GM18867 (cell line): Measurements from ENCODE around the gene FURIN.
"Not testable (repeated sequence)": the region's sequence is repeated elsewhere in the genome, so short reads cannot be mapped to it uniquely, and the experiment has no call there.

Source experiments
- ATAC-seq: cut with Tn5 transposase; IDR thresholded peaks from one replicate; pipeline ENCODE4 v1.9.1; 2021; ENCODE audit warnings: mild to moderate bottlenecking, moderate library complexity; ENCODE audit not compliant: unreplicated experiment

FURIN gene

DNA sequence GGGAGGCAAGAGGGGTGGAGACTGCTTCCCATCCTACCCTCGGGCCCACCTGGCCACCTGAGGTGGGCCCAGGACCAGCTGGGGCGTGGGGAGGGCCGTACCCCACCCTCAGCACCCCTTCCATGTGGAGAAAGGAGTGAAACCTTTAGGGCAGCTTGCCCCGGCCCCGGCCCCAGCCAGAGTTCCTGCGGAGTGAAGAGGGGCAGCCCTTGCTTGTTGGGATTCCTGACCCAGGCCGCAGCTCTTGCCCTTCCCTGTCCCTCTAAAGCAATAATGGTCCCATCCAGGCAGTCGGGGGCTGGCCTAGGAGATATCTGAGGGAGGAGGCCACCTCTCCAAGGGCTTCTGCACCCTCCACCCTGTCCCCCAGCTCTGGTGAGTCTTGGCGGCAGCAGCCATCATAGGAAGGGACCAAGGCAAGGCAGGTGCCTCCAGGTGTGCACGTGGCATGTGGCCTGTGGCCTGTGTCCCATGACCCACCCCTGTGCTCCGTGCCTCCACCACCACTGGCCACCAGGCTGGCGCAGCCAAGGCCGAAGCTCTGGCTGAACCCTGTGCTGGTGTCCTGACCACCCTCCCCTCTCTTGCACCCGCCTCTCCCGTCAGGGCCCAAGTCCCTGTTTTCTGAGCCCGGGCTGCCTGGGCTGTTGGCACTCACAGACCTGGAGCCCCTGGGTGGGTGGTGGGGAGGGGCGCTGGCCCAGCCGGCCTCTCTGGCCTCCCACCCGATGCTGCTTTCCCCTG is 13.8 kb downstream of the FURIN start:
- ATAC-seq, result no peak

DNA sequence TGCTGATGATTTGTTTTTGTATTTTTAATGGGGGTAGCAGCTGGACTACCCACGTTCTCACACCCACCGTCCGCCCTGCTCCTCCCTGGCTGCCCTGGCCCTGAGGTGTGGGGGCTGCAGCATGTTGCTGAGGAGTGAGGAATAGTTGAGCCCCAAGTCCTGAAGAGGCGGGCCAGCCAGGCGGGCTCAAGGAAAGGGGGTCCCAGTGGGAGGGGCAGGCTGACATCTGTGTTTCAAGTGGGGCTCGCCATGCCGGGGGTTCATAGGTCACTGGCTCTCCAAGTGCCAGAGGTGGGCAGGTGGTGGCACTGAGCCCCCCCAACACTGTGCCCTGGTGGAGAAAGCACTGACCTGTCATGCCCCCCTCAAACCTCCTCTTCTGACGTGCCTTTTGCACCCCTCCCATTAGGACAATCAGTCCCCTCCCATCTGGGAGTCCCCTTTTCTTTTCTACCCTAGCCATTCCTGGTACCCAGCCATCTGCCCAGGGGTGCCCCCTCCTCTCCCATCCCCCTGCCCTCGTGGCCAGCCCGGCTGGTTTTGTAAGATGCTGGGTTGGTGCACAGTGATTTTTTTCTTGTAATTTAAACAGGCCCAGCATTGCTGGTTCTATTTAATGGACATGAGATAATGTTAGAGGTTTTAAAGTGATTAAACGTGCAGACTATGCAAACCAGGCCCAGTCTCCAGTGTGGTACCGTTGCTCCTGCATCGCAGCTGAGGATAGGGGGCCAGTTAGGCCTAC is 14.6 kb downstream of the FURIN start:
- no peak for ATAC-seq

DNA sequence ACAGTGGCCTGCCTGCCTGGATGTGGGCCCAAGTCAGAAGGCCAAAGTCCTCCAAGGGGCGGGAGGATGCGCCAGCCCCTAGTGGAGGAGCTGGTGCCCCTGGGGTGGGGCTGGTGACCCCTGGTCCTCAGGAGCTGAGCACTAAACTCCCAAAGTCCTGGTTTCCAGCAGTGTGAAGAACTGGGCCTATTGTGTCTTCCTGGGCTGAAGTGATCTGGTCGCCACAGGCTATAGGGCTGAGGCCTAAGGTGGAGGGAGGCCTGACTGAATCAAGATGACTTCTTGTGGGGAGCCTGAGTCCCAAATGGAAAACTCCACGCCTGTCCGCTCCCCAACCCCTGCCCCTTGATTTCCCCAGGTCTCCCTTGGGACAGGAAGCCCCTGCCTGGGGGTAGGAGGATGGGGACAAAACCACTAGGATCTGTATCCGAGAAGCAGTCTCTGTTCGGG is 15.2 kb downstream of the FURIN start:
- ATAC-seq, result no peak

DNA sequence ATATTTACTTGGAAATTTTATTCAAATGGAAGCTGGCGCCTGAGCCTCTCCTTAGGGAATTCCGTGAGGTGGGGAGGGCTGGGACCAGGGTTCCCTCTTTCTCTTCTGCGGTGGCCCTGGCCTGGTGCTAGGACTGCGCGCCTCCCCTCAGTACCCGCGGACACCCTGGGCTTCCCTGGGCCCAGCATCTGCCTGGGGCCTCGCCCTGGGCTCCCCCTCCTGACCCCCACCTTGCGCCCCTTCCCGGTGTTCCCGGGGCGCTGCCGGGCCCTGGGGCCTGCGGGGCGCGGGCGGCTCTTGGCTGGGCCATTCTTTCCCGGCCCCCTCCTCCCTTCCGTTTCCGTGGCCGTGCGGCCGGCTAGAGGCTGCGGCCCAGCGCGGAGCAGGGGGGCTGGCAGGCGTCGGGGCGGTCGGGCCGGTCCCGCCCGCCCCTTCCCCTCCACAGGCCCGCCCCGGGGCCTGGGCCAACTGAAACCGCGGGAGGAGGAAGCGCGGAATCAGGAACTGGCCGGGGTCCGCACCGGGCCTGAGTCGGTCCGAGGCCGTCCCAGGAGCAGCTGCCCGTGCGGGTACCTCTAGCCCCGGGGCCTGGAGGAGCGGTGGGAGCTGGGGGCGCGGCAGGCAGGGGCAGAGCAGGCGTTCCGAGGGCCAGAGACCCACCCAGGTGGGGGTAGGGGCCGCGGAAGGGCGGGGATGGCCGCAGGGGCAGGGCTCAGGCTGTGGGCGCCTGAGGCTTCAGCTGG is 15.8 kb downstream of the FURIN start, which contains the start of gene FES:
Gene FES, plus strand, starts transcription at position 529 of the 743 bp plus-strand sequence. CDS start 542 bp downstream, outside the sequence.
- no peak for ATAC-seq

DNA sequence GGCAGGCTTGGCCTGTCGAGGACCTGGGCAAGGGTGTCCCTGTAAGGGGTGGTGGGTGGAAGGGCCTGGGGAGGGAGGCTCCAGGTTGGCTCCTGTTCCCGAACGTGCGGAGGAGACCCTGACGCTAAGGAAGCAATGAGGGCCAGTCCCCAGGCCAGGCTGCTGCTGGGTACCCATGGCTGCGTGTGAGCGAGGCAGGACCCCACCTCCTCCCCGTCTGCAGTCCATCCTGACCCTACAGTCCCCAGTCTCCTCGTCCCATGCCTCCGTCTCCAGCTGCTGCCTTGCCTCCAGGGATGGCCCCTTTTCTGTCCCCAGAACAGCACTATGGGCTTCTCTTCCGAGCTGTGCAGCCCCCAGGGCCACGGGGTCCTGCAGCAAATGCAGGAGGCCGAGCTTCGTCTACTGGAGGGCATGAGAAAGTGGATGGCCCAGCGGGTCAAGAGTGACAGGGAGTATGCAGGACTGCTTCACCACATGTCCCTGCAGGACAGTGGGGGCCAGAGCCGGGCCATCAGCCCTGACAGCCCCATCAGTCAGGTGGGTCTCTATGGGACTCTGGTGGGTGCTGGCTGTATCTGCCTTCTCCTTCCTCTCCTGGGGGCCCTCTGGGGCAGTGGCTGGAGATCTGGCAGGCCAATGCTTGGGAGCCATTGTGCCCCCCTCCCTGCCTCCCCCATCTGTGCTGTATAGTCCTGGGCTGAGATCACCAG is 16.5 kb downstream of the FURIN start:
- no peak for ATAC-seq

DNA sequence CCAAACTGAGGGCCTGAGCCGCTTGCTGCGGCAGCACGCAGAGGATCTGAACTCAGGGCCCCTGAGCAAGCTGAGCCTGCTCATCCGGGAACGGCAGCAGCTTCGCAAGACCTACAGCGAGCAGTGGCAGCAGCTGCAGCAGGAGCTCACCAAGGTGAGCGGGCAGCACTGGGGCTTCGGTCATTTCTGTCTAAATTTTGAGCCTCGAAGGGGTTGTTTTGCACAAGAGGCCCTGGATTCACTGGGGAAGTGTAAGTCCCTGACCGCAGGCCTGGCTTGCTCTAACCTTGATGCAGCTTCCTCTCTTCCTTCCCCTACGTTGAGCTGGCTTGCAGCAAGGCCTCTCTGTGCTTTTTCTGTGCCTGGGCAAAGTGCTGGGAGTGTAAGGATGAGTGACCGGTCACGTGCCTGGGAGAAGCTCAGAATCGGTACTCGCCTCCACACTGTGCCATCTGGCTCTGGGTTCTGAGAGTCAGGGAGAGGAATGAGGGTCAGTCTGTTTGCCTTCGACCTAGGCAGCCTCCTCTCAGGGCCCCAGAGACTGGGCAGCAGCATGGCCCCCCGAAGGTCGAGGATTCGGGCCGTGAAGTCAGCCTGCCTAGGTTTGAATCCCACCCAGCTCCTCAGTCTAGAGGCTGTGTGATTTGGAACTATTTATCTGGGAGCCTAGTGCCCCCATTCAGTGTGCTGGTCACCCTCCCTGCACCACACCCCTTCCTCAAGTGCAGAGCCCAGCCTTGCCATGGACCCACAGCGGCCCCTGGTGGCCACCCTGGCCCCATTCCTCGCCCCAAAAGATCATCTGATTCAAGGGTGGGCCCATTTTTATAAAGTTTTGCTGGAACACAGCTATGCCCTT is 17.3 kb downstream of the FURIN start:
- ATAC-seq, result no peak

DNA sequence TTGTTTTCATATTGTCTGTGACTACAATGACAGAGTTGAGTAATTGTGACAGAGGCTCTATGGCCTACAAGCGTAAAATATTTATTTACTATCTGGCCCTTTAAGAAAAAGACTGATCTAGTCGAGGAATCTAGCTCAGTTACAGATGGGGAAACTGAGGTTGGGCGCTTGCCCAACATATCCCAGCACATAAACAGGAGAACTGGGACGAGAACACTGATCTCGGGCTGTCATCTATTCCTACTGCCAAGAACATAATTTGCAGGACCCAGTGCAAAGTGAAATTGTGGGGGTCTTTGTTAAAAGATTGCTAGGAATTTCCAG is 17.9 kb downstream of the FURIN start:
- ATAC-seq, result no peak

DNA sequence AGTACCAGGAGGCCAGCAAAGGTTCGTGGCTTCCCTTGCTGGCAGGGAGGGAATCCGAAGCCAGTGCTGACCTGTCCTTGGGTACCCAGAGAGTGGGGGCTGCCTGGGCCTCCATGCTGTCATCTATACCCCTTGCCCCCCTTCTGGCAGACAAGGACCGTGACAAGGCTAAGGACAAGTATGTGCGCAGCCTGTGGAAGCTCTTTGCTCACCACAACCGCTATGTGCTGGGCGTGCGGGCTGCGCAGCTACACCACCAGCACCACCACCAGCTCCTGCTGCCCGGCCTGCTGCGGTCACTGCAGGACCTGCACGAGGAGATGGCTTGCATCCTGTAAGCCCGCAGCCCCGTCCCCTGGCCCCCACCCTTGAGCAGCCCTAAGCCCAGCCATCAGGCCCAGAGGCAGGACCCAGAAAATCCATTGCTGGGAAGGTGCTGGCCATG is 18.7 kb downstream of the FURIN start:
- ATAC-seq, result no peak

DNA sequence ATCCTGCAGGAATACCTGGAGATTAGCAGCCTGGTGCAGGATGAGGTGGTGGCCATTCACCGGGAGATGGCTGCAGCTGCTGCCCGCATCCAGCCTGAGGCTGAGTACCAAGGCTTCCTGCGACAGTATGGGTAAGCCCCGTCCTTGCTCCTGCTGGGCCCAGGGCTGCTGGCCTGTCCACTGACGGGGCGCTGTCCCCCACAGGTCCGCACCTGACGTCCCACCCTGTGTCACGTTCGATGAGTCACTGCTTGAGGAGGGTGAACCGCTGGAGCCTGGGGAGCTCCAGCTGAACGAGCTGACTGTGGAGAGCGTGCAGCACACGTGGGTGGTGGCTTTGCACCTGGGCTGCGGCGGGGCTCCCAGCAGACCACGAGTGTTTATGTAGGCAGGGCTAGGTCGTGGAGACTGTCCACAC is 20.9 kb downstream of the FURIN start:
- no peak for ATAC-seq

DNA sequence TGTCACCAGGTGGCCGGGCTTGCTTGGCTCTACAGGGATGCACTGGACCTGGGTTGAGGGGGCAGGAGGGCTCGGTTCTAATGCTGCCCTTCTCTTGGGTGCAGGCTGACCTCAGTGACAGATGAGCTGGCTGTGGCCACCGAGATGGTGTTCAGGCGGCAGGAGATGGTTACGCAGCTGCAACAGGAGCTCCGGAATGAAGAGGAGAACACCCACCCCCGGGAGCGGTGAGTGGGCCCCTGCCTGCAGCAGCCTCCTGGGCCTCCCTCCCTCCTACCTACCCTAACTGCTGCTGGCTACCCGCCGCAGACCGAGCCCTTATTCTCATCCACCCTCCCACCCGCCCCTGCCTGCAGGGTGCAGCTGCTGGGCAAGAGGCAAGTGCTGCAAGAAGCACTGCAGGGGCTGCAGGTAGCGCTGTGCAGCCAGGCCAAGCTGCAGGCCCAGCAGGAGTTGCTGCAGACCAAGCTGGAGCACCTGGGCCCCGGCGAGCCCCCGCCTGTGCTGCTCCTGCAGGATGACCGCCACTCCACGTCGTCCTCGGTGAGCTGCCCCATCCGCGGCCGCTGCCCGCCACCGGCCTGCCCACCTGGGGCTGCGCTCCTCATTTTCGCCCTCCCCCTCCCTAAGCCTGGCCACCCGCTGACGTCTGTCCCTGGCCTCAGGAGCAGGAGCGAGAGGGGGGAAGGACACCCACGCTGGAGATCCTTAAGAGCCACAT is 21.5 kb downstream of the FURIN start:
- no peak for ATAC-seq

DNA sequence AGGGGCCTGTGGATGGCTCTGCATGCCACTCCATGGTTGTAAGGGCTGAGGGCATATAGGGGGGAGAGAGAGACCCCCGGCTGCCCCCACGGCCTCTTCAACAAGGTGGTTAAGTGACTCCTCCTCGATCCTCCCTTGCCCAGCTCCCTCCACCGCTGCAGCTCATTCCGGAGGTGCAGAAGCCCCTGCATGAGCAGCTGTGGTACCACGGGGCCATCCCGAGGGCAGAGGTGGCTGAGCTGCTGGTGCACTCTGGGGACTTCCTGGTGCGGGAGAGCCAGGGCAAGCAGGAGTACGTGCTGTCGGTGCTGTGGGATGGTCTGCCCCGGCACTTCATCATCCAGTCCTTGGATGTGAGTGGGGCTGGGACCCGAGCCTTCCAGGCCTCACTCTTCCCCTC is 22.5 kb downstream of the FURIN start:
- no peak for ATAC-seq

DNA sequence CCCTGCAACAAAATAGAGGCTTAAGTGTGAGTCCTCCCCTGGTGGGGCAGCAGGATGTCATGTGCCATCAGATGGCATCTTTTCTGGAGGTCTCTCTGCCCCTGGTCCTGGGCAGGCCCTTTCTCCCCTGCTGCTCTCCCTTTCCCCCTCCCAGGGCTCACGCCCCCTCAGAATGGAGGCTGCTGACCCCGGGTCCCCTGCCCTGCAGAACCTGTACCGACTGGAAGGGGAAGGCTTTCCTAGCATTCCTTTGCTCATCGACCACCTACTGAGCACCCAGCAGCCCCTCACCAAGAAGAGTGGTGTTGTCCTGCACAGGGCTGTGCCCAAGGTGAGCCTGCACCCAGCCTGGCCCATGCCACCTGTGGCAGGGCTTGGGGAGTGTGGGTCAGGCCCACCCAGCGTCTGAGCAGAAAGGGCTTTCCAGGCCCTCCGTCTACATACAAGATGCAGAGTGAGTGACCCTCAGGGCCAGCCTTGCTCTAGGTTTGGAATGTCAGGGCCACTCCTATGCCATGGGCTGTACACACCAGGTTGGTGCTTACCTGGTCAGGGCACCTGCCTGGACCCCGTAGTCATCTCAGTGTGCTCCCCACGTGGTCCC is 23.1 kb downstream of the FURIN start:
- ATAC-seq, result no peak

DNA sequence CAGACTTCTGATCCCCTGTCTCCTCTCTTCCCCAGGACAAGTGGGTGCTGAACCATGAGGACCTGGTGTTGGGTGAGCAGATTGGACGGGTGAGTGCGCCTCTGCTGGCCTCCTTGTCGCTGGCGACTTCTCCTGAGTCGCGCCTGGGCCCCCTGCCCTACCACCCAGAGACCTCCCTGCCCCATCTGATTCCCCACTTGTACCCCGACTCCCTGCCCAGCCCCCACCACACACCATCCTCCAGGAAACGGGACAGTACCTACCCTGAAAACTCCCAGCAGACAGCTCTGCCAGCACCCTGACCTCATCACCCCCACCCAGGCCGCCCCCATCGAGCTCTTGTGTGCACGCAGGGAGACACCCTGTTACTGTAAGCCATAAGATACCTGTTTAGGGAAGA is 23.6 kb downstream of the FURIN start:
- ATAC-seq, result no peak

DNA sequence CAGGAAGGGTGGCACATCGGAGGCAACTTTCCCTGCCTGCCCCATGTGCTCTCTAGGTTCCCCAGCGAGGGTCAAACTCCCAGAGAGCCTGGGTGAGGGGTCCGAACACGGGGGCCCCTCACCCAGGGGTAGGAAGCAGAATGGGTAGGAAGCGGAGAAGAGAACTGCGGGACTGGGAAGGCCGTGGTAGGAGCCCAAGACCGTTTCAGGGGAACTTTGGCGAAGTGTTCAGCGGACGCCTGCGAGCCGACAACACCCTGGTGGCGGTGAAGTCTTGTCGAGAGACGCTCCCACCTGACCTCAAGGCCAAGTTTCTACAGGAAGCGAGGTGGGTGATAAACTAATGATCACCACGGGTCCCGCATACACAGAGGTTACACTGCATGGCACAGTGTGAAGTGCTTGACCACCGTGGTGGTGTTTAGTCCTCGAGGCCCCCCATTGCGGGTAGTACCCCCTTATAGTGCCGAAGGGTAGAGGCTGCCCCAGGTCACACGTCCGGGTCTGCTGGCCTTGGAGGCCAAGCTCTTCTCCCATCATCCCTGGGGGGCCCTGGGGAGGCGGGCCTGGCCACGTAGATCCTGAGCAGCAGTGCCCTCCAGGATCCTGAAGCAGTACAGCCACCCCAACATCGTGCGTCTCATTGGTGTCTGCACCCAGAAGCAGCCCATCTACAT is 24.2 kb downstream of the FURIN start:
- ATAC-seq, result no peak

DNA sequence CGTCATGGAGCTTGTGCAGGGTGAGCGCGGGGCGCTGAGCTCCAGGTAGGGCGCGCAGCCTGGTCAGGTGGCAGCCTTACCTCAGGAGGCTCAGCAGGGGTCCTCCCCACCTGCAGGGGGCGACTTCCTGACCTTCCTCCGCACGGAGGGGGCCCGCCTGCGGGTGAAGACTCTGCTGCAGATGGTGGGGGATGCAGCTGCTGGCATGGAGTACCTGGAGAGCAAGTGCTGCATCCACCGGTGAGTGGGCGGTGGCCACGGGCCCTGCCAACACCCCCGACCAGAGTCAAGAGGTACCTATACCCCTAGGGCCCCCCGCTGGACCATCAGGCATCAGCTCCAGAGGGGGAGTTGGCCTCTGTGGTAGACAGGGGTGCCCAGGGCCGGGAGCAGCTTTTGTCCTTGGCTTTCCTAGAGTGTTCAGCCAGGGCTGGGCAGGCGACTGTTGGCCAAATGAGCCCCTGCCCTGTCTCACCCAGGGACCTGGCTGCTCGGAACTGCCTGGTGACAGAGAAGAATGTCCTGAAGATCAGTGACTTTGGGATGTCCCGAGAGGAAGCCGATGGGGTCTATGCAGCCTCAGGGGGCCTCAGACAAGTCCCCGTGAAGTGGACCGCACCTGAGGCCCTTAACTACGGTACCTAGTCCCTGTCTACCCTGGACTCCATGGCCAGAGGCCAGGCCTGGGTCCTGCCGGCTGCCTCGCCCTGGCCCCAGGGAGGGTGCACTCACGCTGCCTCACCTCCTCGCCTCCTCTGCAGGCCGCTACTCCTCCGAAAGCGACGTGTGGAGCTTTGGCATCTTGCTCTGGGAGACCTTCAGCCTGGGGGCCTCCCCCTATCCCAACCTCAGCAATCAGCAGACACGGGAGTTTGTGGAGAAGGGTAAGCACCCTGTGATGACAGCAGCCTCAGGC is 25.0 kb downstream of the FURIN start:
- ATAC-seq, result no peak

DNA sequence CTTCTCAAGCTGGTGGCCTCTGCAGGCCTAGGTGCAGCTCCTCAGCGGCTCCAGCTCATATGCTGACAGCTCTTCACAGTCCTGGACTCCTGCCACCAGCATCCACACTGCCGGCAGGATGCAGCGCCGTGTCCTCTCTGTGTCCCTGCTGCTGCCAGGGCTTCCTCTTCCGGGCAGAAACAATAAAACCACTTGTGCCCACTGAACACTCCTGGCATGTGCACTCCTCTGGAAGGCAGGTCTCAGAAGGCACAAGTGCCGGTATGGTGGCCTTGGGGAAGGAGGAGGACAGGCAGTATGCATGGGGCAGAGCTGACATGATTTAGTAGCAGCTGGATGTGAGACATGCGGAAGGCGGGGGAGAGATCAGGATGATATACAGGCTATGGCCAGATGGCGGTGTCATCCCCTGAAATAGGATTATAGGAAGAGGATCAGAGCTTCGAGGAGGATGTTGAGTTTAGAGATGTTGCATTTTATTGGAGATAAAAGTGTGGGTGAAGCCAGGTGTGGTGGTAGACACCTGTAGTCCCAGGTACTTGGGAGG is 27.3 kb downstream of the FURIN start:
- ATAC-seq, result no peak

DNA sequence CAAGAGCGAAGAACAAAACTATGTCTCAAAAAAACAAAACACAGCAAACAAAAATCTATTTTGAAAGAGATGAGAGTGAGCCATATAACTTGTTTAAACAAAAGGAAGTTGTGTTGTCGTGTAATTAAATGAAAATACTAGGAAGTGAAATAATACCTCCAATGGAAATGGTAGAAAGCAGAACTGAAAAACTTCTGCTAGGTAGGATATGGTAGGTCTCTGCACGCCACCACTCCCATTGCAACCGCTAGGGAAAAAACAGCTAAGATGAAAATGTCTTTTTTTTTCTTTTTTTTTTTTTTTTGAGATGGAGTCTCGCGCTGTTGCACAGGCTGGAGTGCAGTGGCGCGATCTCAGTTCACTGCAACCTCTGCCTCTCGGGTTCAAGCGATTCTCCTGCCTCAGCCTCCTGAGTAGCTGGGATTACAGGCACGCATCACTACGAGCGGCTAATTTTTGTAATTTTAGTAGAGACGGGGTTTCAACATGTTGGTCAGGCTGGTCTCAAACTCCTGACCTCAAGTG is 28.8 kb downstream of the FURIN start:
- ATAC-seq, result not testable (repeated sequence)
